Measurements from ENCODE around the gene HAPLN3.

The HAPLN3 gene

GRCh38 chr15:88894348-88894818, 961 bp downstream of the HAPLN3 start:
- peak; percentile 71 for DNase-seq (ENCODE audit: low read depth, low spot score)

DNA sequence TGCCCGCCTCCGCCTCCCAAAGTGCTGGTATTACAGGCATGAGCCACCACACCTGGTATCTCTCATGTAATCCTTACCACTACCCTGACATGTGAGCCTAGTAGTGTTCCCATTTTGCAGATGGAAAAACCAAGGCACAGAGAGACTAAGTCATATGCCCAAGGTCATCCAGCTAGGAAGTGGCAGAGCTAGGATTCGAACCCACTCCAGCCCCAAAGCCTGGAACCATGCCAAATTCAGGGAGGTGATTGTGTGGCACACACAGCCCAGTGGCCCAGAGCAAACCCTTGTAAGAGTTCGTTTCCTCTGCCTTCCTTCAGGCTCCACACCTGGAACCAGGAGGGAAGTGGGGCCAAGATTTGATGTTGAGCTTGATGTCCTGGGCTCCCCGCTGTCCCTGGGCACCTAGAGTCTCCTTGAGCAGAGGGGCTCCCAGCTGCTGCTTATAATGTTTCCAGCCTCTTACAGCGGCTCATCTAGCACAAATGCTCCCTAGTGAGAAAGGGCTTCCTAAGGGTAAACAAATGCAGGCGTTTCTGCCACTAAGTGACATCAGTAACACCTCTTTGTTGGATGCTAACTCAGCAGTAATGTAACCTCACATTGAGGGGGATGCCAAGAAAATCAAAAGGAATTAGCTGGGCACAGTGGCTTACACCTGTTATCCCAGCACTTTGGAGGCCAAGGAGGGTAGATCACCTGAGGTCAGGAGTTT, 3.6 kb downstream of the HAPLN3 start:
- no peak for DNase-seq (ENCODE audit: low read depth, low spot score)

GRCh38 chr15:88890495-88890894, 4.8 kb downstream of the HAPLN3 start:
- DNase-seq (ENCODE audit: low read depth, low spot score) = no peak

DNA sequence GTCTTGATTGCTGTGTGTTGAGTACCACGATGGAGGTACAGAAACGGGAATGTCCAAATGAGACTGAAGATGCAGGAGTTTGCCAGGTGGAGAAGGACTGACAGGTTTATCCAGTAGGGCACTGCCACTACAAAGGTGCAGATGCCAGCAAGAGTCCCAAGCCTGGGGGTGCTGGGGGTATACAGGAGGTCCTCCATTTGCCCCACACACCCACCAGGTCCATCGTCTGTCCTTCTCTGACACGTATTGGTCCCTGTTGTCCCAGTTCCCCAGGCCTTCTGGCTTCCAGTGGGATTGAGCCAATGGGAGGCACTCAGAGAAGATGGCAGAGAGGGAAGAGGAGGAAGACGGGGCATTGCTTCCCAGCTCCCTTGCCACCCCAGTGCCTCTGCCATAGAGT, 6.6 kb downstream of the HAPLN3 start:
- no peak for DNase-seq (ENCODE audit: low read depth, low spot score)

GRCh38 chr15:88887068-88887580, 8.2 kb downstream of the HAPLN3 start:
- DNase-seq (ENCODE audit: low read depth, low spot score) = no peak

- DNase-seq (ENCODE audit: low read depth, low spot score) = no peak
Measured at GRCh38 chr15:88882785-88883184, 12.6 kb downstream of the HAPLN3 start.

GRCh38 chr15:88881775-88882174, 13.6 kb downstream of the HAPLN3 start:
- no peak for DNase-seq (ENCODE audit: low read depth, low spot score)

DNA sequence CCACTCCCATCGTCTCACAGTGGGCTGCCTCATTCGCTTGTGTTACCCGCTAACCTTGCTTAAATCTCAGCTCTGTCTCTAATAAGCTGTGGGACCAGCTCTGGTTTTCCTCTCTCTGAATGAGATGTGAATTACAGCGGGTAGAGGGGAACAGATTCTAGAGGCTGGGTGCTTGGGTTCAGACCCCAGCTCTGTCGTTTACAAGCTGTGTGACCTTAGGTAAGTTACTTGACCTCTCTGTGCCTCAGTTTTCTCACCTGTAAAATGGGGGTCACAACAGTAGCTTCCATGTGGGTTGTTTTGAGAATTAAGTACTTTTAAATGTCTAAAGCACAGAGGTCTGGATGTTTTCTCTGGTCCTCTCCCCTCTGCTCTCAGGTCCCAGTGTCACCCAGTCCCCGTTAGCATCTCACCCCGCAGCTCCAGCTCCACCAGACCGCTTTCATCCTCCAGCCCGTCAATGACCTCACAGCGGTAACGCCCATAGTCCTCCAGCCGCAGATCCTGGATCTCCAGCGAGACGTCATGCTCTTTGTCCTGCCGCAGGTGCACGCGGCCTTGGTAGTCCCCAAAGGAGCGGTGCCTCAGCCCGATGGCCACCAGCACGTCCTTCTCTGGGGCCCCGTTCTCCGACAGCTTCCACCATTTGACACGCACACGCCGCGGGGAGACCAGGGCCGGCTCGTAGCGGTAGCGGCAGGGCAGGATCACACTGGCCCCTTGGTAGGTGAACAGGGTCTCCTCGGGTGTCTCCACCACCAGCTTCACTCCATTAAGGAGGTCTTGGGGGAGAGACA, 14.2 kb downstream of the HAPLN3 start:
- DNase-seq (ENCODE audit: low read depth, low spot score) = no peak

- DNase-seq (ENCODE audit: low read depth, low spot score) = no peak
Measured at GRCh38 chr15:88878720-88879184, 16.6 kb downstream of the HAPLN3 start.

DNA sequence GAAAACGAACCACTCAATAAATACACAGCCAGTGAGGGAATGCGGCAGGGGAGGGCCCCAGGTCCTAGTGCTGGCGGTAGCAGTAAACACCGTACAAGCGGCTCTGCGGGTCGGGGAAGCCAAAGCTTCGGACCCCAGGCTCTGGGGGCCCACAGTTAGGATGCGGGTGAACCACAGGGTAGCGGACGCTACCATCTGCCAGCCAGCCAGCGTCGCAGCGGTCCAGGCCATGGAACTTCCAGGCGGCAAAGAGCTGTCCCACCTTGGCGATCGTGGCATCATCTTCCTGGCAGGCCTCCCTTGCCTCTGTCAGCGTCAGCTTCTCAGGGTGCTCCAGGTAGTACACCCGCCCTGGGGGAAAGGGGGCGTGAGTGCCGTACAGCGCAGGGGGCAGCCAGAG, 17.4 kb downstream of the HAPLN3 start:
- DNase-seq (ENCODE audit: low read depth, low spot score) = no peak

- DNase-seq (ENCODE audit: low read depth, low spot score) = no peak
Measured at GRCh38 chr15:88877415-88877814, 17.9 kb downstream of the HAPLN3 start.

GRCh38 chr15:88876573-88876972, 18.8 kb downstream of the HAPLN3 start:
- no peak for DNase-seq (ENCODE audit: low read depth, low spot score)

GRCh38 chr15:88874684-88875083, 20.7 kb downstream of the HAPLN3 start:
- DNase-seq (ENCODE audit: low read depth, low spot score) = no peak

DNA sequence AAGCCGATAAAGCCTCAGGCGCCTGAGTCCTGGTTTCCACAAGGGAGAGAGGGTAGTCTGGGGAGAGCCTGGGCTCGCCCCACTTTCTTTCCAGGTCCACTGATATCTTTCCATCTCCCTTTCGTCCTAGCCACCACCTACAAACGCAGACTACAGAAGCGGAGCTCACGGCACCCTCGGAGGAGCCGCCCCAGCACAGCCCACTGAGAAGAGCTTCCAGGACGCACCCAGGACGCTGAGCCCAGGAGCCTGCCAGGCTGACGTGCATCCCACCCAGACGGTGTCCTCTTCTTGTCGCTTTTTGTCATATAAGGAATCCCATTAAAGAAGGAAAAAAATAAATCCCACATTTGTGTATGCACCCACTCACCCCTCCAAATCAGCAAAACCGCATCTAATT, 21.1 kb downstream of the HAPLN3 start:
- DNase-seq (ENCODE audit: low read depth, low spot score) = no peak

DNA sequence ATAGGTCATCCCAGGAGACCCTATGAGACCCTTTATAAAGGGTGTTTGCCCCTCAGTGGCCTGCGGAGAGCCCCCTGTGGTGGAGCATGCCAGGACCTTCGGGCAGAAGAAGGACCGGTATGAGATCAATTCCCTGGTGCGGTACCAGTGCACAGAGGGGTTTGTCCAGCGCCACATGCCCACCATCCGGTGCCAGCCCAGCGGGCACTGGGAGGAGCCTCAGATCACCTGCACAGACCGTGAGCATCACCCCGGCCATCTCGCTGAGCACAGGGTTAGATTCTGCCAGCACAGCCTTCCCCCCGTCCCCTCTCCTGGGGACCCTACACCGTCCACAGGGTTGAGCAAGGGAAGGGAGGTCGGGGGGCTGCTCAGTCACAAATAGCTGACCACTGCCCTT, 21.6 kb downstream of the HAPLN3 start:
- DNase-seq (ENCODE audit: low read depth, low spot score) = no peak

DNA sequence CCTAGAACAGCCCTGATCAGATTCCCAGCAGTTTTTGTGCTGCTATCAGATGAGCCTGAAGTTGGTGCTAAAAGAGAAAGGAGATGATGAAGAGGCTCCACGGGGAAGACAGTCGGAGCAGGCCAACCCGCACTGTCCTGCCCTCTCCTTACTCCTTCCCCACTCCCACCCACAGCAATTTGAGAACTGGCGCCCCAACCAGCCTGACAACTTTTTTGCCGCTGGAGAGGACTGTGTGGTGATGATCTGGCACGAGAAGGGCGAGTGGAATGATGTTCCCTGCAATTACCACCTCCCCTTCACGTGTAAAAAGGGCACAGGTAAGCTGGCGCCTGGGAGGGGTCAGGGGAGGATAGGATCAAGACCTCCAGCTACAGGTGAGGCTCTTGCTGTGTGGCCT, 22.6 kb downstream of the HAPLN3 start:
- DNase-seq (ENCODE audit: low read depth, low spot score) = no peak

- no peak for DNase-seq (ENCODE audit: low read depth, low spot score)
Measured at GRCh38 chr15:88872106-88872505, 23.2 kb downstream of the HAPLN3 start.

DNA sequence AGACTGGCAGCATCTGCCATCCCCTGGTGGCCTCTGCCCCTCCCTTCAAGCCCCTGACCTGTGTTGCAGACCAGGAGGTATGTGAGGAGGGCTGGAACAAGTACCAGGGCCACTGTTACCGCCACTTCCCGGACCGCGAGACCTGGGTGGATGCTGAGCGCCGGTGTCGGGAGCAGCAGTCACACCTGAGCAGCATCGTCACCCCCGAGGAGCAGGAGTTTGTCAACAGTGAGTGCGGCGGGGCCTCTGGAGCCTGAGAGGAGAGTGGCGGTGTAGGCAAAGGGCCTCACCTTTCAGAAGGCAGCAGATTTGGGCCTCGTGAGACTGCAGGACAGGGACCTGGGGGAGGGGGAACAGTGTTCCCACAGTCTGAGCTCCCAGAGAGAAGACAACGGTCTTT, 24.0 kb downstream of the HAPLN3 start:
- DNase-seq (ENCODE audit: low read depth, low spot score) = no peak

DNA sequence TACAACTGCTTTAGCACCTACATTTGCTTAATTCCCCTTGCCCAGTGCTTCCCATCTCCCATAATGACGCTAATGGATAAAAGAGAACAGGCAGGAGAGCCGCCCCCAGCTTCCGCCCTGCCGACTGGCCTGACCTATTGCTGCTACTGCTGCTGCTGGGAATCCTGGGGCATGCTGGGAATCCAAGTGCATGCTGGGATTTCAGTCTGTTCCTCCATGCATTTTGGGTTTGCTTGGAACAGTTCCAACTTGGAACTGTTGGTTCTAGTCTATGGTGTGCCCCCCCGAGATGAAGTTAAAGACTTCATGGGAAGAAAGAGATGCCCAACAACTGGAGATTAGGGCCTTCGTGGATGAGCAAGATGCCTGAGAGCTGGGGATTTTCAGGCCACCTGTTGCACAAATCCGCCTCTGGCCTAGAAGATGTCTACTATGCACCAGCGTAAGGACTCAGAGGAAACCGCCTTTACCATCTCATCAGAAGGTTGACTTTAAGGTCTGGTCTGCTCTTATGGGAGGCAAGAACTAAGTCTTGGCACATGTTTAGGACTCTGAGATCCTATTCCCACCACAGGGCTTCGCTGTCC, 29.0 kb downstream of the HAPLN3 start:
- no peak for DNase-seq (ENCODE audit: low read depth, low spot score)

GRCh38 chr15:88865498-88866099, 29.7 kb downstream of the HAPLN3 start:
- DNase-seq (ENCODE audit: low read depth, low spot score) = no peak

DNA sequence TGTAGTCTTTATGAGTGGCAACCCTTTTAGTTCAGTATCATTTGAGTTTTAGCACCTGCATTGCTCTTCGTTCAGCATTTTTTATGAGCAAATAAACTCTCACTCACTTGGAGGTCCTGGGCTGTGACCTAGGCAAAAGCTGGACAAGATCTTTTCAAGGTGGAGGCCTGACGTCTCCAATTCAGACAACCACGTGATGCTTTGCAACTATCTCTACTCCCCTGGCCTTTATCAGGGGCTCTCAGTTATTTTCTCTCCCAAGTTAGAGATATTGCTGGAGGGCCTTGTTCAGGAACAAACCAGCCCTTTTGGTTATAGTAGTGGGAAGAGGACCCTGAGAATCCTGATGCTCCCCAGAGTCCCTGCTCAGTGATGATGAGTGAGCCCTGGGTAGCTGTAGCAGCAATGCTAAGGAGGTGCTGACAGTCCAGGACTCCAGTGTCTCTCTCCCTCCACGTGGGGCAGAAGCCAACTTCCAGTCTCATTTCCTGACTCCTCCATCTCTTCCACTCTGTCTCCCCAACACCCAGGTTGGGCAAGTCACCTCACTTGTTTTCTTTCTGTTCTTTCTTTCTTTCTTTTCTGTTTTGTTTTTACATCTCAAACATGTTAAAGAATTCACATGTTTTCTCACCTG, 30.4 kb downstream of the HAPLN3 start:
- DNase-seq (ENCODE audit: low read depth, low spot score) = no peak
